ENCODE measurements around the gene CDC42SE1. TPM values are rescaled to one million over a fixed set of nuclear protein-coding genes. Genes with fewer than 3 reads are reported as not detected.

Gene CDC42SE1
- polyA plus RNA-seq, 1 donor, result 58.2 TPM

GRCh38 chr1:151010346-151010726, 49.1 kb downstream of the CDC42SE1 start:
- no peak for DNase-seq
- no peaks in the 10 kb centered on the region for H3K36me3 ChIP-seq (ENCODE audit: control insufficient read depth, insufficient read depth, low read length)
- H3K27me3 ChIP-seq (ENCODE audit: control insufficient read depth, insufficient read depth, low read length), result no peaks in the 10 kb centered on the region
- no peak overlapping the region for H3K4me3 ChIP-seq (ENCODE audit: low read length)
- H3K27ac ChIP-seq (ENCODE audit: low read length), result no peak overlapping the region
- WGBS (ENCODE audit: insufficient coverage, low lambda C conversion rate), result no CpG with 5 or more reads among the region's 3 CpGs
- H3K4me1 ChIP-seq (ENCODE audit: control insufficient read depth, insufficient read depth, low read length), result peaks cover 55% of the 10 kb centered on the region
- no peaks in the 10 kb centered on the region for H3K9me3 ChIP-seq (ENCODE audit: control insufficient read depth, low read depth, low read length)

GRCh38 chr1:151009674-151010345, 49.6 kb downstream of the CDC42SE1 start:
- WGBS (ENCODE audit: insufficient coverage, low lambda C conversion rate), result no CpG with 5 or more reads among the region's 8 CpGs
- no peaks in the 10 kb centered on the region for H3K9me3 ChIP-seq (ENCODE audit: control insufficient read depth, low read depth, low read length)
- H3K27ac ChIP-seq (ENCODE audit: low read length), result peak overlapping the region; percentile 90
- peaks cover 57% of the 10 kb centered on the region for H3K4me1 ChIP-seq (ENCODE audit: control insufficient read depth, insufficient read depth, low read length)
- no peaks in the 10 kb centered on the region for H3K36me3 ChIP-seq (ENCODE audit: control insufficient read depth, insufficient read depth, low read length)
- DNase-seq, result no peak
- peak overlapping the region; percentile 89 for H3K4me3 ChIP-seq (ENCODE audit: low read length)
- no peaks in the 10 kb centered on the region for H3K27me3 ChIP-seq (ENCODE audit: control insufficient read depth, insufficient read depth, low read length)

- Histone ChIP-seq H3K36me3 (ENCODE audit: control insufficient read depth, insufficient read depth, low read length) (no peaks in the 10 kb centered on the region), H3K27me3 (ENCODE audit: control insufficient read depth, insufficient read depth, low read length) (no peaks in the 10 kb centered on the region), H3K4me1 (ENCODE audit: control insufficient read depth, insufficient read depth, low read length) (peaks cover 53% of the 10 kb centered on the region), H3K27ac (ENCODE audit: low read length) (peak overlapping the region; percentile 90), H3K4me3 (ENCODE audit: low read length) (peak overlapping the region; percentile 89), H3K9me3 (ENCODE audit: control insufficient read depth, low read depth, low read length) (no peaks in the 10 kb centered on the region)
- no CpG with 5 or more reads among the region's 3 CpGs for WGBS (ENCODE audit: insufficient coverage, low lambda C conversion rate)
- no peak for DNase-seq
Observed at GRCh38 chr1:151009206-151009587, 50.2 kb downstream of the CDC42SE1 start.

- H3K9me3 ChIP-seq (ENCODE audit: control insufficient read depth, low read depth, low read length), result no peaks in the 10 kb centered on the region
- peak within 1 kb of the TSS; percentile 89 for H3K4me3 ChIP-seq (ENCODE audit: low read length)
- no peaks in the 10 kb centered on the region for H3K27me3 ChIP-seq (ENCODE audit: control insufficient read depth, insufficient read depth, low read length)
- H3K4me1 ChIP-seq (ENCODE audit: control insufficient read depth, insufficient read depth, low read length), result peaks cover 46% of the 10 kb centered on the region
- peak; percentile 98 to 99 for DNase-seq
- H3K36me3 ChIP-seq (ENCODE audit: control insufficient read depth, insufficient read depth, low read length), result no peaks in the 10 kb centered on the region
- WGBS (ENCODE audit: insufficient coverage, low lambda C conversion rate), result 0% methylated on average over 1 of the region's 69 CpGs
- peak within 1 kb of the TSS; percentile 90 for H3K27ac ChIP-seq (ENCODE audit: low read length)
Observed at GRCh38 chr1:151008244-151009205, 50.9 kb downstream of the CDC42SE1 start, which contains the start of gene PRUNE1. Gene PRUNE1 (plus strand): TSS chr1:151008449. CDS start chr1:151008633, 184 bp downstream.

GRCh38 chr1:151007853-151008243, 51.6 kb downstream of the CDC42SE1 start:
- H3K4me3 ChIP-seq (ENCODE audit: low read length), result peak overlapping the region; percentile 89
- no peak for DNase-seq
- H3K4me1 ChIP-seq (ENCODE audit: control insufficient read depth, insufficient read depth, low read length), result peaks cover 41% of the 10 kb centered on the region
- WGBS (ENCODE audit: insufficient coverage, low lambda C conversion rate), result no CpG with 5 or more reads among the region's 4 CpGs
- H3K9me3 ChIP-seq (ENCODE audit: control insufficient read depth, low read depth, low read length), result no peaks in the 10 kb centered on the region
- H3K27me3 ChIP-seq (ENCODE audit: control insufficient read depth, insufficient read depth, low read length), result no peaks in the 10 kb centered on the region
- H3K27ac ChIP-seq (ENCODE audit: low read length), result peak overlapping the region; percentile 90
- H3K36me3 ChIP-seq (ENCODE audit: control insufficient read depth, insufficient read depth, low read length), result no peaks in the 10 kb centered on the region

- WGBS (ENCODE audit: insufficient coverage, low lambda C conversion rate), result 0% methylated on average over 2 of the region's 18 CpGs
Observed at GRCh38 chr1:151006327-151007052, 52.9 kb downstream of the CDC42SE1 start, which contains the start of gene MINDY1. Gene MINDY1 (minus strand): TSS chr1:151006902. CDS start chr1:151002617, 4,285 bp downstream.

GRCh38 chr1:151005729-151006319, 53.6 kb downstream of the CDC42SE1 start:
- DNase-seq, result peak in 1 of 2 donors; percentile 52
- no peaks in the 10 kb centered on the region for H3K9me3 ChIP-seq (ENCODE audit: control insufficient read depth, low read depth, low read length)
- peaks cover 32% of the 10 kb centered on the region for H3K4me1 ChIP-seq (ENCODE audit: control insufficient read depth, insufficient read depth, low read length)
- H3K27me3 ChIP-seq (ENCODE audit: control insufficient read depth, insufficient read depth, low read length), result no peaks in the 10 kb centered on the region
- peak overlapping the region; percentile 61 for H3K4me3 ChIP-seq (ENCODE audit: low read length)
- peaks cover 16% of the 10 kb centered on the region for H3K36me3 ChIP-seq (ENCODE audit: control insufficient read depth, insufficient read depth, low read length)
- peak overlapping the region; percentile 90 for H3K27ac ChIP-seq (ENCODE audit: low read length)
- no CpG with 5 or more reads among the region's 4 CpGs for WGBS (ENCODE audit: insufficient coverage, low lambda C conversion rate)

More at GRCh38 chr1:151006327-151007052, 52.9 kb downstream of the CDC42SE1 start, which contains the start of gene MINDY1:
- Histone ChIP-seq H3K4me3 (ENCODE audit: low read length) (peak within 1 kb of the TSS; percentile 61), H3K4me1 (ENCODE audit: control insufficient read depth, insufficient read depth, low read length) (peaks cover 32% of the 10 kb centered on the region), H3K36me3 (ENCODE audit: control insufficient read depth, insufficient read depth, low read length) (peaks cover 11% of the 10 kb centered on the region), H3K27ac (ENCODE audit: low read length) (peak within 1 kb of the TSS; percentile 90), H3K27me3 (ENCODE audit: control insufficient read depth, insufficient read depth, low read length) (no peaks in the 10 kb centered on the region), H3K9me3 (ENCODE audit: control insufficient read depth, low read depth, low read length) (no peaks in the 10 kb centered on the region)
- peak; percentile 72 to 84 for DNase-seq

GRCh38 chr1:151003180-151003579, 56.2 kb downstream of the CDC42SE1 start:
- H3K36me3 ChIP-seq (ENCODE audit: control insufficient read depth, insufficient read depth, low read length), result peaks cover 35% of the 10 kb centered on the region
- H3K27me3 ChIP-seq (ENCODE audit: control insufficient read depth, insufficient read depth, low read length), result no peaks in the 10 kb centered on the region
- no peak for DNase-seq
- no peak overlapping the region for H3K4me3 ChIP-seq (ENCODE audit: low read length)
- no peaks in the 10 kb centered on the region for H3K9me3 ChIP-seq (ENCODE audit: control insufficient read depth, low read depth, low read length)
- no peak overlapping the region for H3K27ac ChIP-seq (ENCODE audit: low read length)
- H3K4me1 ChIP-seq (ENCODE audit: control insufficient read depth, insufficient read depth, low read length), result peaks cover 18% of the 10 kb centered on the region

GRCh38 chr1:151002611-151003010, 56.8 kb downstream of the CDC42SE1 start:
- Histone ChIP-seq H3K27me3 (ENCODE audit: control insufficient read depth, insufficient read depth, low read length) (no peaks in the 10 kb centered on the region), H3K36me3 (ENCODE audit: control insufficient read depth, insufficient read depth, low read length) (peaks cover 40% of the 10 kb centered on the region), H3K4me3 (ENCODE audit: low read length) (no peak overlapping the region), H3K4me1 (ENCODE audit: control insufficient read depth, insufficient read depth, low read length) (peaks cover 14% of the 10 kb centered on the region), H3K9me3 (ENCODE audit: control insufficient read depth, low read depth, low read length) (no peaks in the 10 kb centered on the region), H3K27ac (ENCODE audit: low read length) (no peak overlapping the region)
- 80% methylated on average over 1 of the region's 2 CpGs for WGBS (ENCODE audit: insufficient coverage, low lambda C conversion rate)
- no peak for DNase-seq
